ENCODE results near the gene NBPF4. TPM values are rescaled to one million over a fixed set of nuclear protein-coding genes. Genes with fewer than 3 reads are reported as not detected.
"Not testable (repeated sequence)": the region's sequence is repeated elsewhere in the genome, so short reads cannot be mapped to it uniquely, and the experiment has no call there.

Gene NBPF4, protein sequence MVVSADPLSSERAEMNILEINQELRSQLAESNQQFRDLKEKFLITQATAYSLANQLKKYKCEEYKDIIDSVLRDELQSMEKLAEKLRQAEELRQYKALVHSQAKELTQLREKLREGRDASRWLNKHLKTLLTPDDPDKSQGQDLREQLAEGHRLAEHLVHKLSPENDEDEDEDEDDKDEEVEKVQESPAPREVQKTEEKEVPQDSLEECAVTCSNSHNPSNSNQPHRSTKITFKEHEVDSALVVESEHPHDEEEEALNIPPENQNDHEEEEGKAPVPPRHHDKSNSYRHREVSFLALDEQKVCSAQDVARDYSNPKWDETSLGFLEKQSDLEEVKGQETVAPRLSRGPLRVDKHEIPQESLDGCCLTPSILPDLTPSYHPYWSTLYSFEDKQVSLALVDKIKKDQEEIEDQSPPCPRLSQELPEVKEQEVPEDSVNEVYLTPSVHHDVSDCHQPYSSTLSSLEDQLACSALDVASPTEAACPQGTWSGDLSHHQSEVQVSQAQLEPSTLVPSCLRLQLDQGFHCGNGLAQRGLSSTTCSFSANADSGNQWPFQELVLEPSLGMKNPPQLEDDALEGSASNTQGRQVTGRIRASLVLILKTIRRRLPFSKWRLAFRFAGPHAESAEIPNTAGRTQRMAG
- polyA plus RNA-seq (ENCODE audit: insufficient read length in 4 of 4): not detected

GRCh38 chr1:108243976-108244375 lies at the start of gene NBPF4:
Gene NBPF4, minus strand, starts transcription at chr1:108244076. Its CDS starts 315 bp downstream, at chr1:108243761.
- not testable (repeated sequence) for DNase-seq (ENCODE audit: low read depth in 4 of 4, low spot score in 3 of 4)

DNA sequence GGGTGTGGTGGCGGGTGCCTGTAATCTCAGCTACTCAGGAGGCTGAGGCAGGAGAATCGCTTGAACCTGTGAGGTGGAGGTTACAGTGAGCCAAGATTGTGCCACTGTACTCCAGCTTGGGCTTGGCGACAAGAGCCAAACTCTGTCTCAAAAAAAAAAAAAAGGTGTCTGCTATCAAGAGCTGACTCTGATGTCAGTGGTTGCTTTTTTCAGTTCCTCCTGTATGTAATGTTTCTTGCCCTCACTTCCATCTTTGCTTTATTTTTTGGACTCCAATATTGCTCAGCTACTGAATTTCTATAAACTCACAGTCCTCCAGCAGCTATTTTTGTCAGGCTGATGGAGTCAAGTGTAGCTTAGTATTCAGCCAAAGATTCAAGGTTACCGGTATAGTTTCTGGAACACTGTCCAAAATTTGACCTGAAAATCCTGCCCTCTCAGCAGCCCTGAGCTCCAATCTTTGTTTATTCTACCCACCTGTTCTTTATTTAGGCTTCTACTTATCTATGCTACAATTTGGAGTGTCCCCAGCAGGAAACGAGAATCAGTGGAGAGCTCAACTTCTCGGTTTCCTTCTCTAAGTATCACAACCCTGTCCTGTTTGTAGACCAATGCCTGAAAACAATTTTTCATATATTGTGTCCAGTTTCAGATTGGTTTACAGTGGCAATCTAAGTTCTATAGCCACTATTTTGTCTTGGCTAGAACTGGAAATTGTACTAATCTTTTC lies 38.8 kb upstream of the NBPF4 start:
- DNase-seq (ENCODE audit: low read depth in 4 of 4, low spot score in 3 of 4): not testable (repeated sequence)

DNA sequence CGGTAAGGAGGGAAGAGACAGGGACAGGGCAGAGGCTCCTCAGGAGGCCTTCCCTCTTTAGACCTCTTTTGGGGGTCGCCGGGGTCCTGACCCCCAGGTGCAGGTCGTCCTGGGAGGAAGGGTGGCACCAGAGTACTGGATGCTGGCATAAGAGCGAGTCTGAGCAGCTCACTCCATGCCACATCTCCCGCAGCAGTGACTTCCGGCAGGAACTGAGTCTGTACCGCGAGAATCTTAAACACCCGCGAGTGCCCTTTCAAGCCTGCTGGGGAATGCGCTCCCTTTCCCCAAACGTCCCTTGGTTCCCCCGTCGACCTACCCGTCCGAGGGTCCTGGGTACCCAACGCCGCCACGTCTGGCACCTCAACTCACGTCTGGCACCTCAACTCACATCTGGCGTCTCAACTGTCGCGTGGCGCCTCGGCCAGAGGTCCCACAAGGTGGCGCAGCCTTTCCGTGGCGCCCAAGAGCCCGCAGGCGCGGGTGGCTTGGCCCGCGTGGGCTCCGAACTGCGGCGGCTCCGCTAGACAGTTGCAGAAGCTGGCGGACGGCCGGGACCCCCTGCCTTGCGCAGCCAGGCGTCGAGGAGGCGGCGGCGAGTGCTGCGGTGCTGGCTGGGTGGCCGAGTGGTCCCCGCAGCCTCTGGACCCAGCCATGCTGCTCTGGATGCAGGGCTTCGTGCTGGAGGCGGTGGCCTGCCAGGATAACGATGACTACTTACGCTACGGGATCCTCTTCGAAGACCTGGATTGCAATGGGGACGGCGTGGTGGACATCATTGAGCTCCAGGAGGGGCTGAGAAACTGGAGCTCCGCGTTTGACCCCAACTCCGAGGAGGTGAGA lies 28.8 kb upstream of the NBPF4 start:
- not testable (repeated sequence) for DNase-seq (ENCODE audit: low read depth in 4 of 4, low spot score in 3 of 4)

DNA sequence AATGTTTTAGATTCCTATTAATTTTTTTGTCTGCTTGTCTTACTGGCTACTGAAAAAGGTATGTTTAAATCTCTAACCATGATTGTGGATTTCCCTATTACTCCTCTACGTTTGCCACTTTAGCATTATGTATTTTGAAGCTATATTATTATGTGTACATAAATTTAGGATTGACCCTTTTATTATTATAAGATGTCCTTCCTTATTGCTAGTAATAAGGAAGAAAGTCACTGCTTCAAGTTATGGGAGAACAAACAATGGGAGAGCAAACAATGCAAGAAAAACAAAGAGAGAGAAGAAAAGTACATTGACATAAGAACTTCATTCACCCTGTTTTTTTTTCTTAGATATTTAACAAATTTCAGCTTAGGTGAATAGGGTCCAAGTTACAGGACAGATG lies 23.2 kb upstream of the NBPF4 start:
- DNase-seq (ENCODE audit: low read depth in 4 of 4, low spot score in 3 of 4): not testable (repeated sequence)

DNA sequence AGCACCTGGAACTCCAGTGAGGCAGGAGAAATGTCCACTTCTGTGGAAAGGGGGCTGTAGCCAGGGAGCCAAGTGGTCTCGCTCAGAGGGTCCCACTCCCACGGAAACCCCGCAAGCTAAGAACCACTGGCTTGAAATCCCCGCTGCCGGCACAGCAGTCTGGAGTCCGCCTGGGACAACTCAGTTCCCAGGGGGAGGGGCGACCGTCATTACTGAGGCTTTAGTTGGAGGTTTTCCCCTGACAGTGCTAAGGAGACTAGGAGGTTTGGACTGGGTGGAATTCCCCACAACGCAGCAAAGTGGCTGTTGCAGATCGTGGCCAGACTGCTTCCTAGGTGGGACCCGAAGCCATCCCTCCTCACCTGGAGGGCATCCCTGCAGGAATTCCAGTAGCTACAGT lies 18.1 kb upstream of the NBPF4 start:
- DNase-seq (ENCODE audit: low read depth in 4 of 4, low spot score in 3 of 4): not testable (repeated sequence)

GRCh38 chr1:108261519-108261918 lies 17.6 kb upstream of the NBPF4 start:
- not testable (repeated sequence) for DNase-seq (ENCODE audit: low read depth in 4 of 4, low spot score in 3 of 4)

DNA sequence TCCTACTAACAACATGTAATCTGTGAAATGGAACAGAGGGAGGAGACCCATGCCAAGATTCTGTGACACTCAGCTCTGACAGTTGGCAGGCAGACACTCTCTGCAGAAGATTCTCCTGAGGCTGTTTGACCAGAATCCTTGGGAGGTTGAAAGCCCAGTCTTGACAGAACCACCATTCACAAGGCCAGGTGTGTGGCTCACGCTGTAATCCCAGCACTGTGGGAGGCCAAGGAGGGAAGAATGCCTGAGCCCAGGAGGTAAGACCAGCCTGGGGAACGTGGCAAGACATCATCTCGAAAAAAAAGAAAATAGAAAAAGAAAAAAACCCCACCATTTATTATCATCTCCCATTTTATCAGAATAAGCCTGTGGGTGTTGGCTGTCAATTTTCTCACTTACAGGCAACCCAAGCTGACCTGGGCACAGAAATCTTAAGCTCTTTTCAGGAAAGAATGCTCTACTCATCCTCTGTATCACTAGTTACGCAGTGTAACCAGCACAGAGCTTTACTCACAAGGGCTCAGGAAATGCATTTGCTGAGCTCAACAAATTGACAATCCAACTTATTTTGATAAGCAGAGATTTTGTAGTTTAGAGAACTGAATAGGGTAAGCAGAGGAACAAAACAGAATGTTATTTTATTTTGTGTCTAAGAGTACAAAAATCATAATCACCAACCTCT lies 16.8 kb upstream of the NBPF4 start:
- DNase-seq (ENCODE audit: low read depth in 4 of 4, low spot score in 3 of 4): not testable (repeated sequence)

DNA sequence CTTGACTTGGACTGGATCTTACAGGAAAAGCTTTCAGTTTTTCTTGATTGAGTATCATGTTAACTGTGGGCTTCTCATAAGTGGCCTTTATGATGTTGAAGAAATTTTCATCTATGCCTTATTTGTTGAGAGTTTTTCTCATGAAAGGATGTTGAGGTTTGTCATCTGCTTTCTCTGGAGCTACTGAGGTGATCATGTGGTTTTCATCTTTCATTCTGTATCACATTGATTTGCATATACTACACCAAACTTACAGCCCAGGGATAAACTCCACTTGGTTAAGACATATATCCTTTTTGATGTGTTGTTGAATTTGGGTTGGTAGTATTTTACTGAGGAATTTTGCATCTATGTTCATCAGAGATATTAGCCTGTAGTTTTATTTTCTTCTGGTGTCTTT lies 11.6 kb upstream of the NBPF4 start:
- not testable (repeated sequence) for DNase-seq (ENCODE audit: low read depth in 4 of 4, low spot score in 3 of 4)

DNA sequence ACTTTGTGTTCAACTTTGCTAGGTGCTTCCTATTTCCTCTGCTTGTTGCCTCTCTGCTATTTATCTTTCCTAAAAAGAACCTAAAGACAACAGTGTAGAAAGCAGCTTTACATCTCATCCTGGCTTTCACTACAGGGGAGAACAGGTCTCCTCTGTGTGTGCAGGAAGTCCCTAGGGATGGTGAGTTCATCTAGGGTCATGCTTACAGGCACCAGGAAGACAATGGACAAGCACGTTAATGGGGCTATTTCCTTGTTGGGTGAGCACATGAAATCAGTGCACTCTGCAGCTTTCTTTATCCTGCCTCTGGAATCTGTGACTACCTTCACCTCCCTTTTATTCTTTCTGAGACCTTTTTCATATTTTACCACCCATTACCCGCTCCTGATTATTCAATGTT lies 4.5 kb downstream of the NBPF4 start:
- not testable (repeated sequence) for DNase-seq (ENCODE audit: low read depth in 4 of 4, low spot score in 3 of 4)

GRCh38 chr1:108235308-108235707 lies 8.6 kb downstream of the NBPF4 start:
- not testable (repeated sequence) for DNase-seq (ENCODE audit: low read depth in 4 of 4, low spot score in 3 of 4)

- not testable (repeated sequence) for DNase-seq (ENCODE audit: low read depth in 4 of 4, low spot score in 3 of 4)
Observed at GRCh38 chr1:108232183-108232582, 11.7 kb downstream of the NBPF4 start.

DNA sequence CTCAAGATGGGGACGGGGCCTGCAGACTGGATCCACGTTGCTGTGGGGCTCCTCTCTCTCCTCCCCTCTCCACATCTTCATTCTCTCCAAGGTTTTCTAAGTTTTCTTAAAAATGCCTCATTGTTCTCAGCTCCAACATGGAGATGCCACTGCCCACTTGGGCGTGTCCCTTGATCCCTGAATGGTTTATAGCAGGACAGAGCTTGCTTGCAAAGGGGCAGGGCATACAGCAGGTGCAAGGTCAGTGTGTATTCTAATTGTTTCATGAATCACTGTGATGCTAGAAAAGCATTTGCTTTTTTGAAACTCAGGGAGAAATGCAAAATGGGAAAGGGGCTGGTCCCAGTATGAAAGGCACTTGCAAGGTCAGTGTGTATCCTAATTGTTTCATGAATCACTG lies 13.9 kb downstream of the NBPF4 start:
- DNase-seq (ENCODE audit: low read depth in 4 of 4, low spot score in 3 of 4): not testable (repeated sequence)

- not testable (repeated sequence) for DNase-seq (ENCODE audit: low read depth in 4 of 4, low spot score in 3 of 4)
Observed at GRCh38 chr1:108227772-108228171, 16.1 kb downstream of the NBPF4 start.

DNA sequence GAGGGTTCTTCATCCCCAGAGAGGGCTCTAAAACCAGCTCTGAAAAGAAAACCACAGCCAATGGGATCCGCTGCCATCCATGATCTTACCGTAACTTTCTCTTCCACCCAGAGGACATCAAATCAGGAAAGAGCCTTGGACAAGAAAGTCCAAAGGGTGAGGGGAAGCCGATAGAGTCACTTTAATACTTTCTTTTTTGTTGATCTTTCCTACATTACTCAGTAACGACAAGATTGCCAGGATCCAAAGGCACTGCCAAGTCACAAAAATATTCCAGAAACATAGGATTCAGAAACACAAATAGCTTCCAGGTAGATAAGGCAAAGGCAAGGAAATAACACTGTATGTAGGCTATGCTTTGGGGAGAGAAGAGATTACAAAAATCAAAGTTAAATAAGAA lies 17.0 kb downstream of the NBPF4 start:
- DNase-seq (ENCODE audit: low read depth in 4 of 4, low spot score in 3 of 4): not testable (repeated sequence)

GRCh38 chr1:108223226-108223625 lies 20.6 kb downstream of the NBPF4 start:
- DNase-seq (ENCODE audit: low read depth in 4 of 4, low spot score in 3 of 4): not testable (repeated sequence)

GRCh38 chr1:108217515-108218174 lies 26.2 kb downstream of the NBPF4 start:
- DNase-seq (ENCODE audit: low read depth in 4 of 4, low spot score in 3 of 4): not testable (repeated sequence)

- not testable (repeated sequence) for DNase-seq (ENCODE audit: low read depth in 4 of 4, low spot score in 3 of 4)
Observed at GRCh38 chr1:108217007-108217406, 26.9 kb downstream of the NBPF4 start.

GRCh38 chr1:108216028-108216890 lies 27.6 kb downstream of the NBPF4 start:
- not testable (repeated sequence) for DNase-seq (ENCODE audit: low read depth in 4 of 4, low spot score in 3 of 4)

Measured in left renal pelvis (tissue), 4 donors.